HEK293T (cell line): Measurements from ENCODE around the gene MRPL9.

ENCODE experiments used
- ARNT ChIP-seq: fragments of 450-650 bp; IDR thresholded peaks from 2 replicates; pipeline ENCODE4 v1.6.1; 2017; ENCODE audit warnings: mild to moderate bottlenecking
- CTBP1 ChIP-seq: fragments of 450-650 bp; IDR thresholded peaks from 2 replicates; pipeline ENCODE4 v1.6.1; 2016; ENCODE audit warnings: borderline replicate concordance
- ELF4 ChIP-seq: fragments of 450-650 bp; IDR thresholded peaks from 2 replicates; pipeline ENCODE4 v1.6.1; 2017; ENCODE audit warnings: antibody characterized with exemption
- FOXA1 ChIP-seq: fragments of 450-650 bp; IDR thresholded peaks from 2 replicates; pipeline ENCODE4 v1.6.1; 2016; ENCODE audit warnings: mild to moderate bottlenecking
- FOXK2 ChIP-seq: fragments of 450-650 bp; IDR thresholded peaks from 2 replicates; pipeline ENCODE4 v1.6.1; 2016; ENCODE audit warnings: mild to moderate bottlenecking
- FOXM1 ChIP-seq: fragments of 450-650 bp; IDR thresholded peaks from 2 replicates; pipeline ENCODE4 v1.6.1; 2017; ENCODE audit warnings: mild to moderate bottlenecking, borderline replicate concordance
- L3MBTL2 ChIP-seq: fragments of 450-650 bp; conservative IDR thresholded peaks from 2 replicates; pipeline ENCODE4 v1.6.1; 2016; ENCODE audit warnings: mild to moderate bottlenecking
- LEF1 ChIP-seq: fragments of 450-650 bp; IDR thresholded peaks from 2 replicates; pipeline ENCODE4 v1.6.1; 2017; ENCODE audit warnings: mild to moderate bottlenecking, borderline replicate concordance
- NFRKB ChIP-seq: fragments of 450-650 bp; IDR thresholded peaks from 2 replicates; pipeline ENCODE4 v1.6.1; 2016; ENCODE audit warnings: mild to moderate bottlenecking, moderate library complexity
- PKNOX1 ChIP-seq: fragments of 450-650 bp; IDR thresholded peaks from 2 replicates; pipeline ENCODE4 v1.6.1; 2016
- SUZ12 ChIP-seq: fragments of 450-650 bp; IDR thresholded peaks from 2 replicates; pipeline ENCODE4 v1.6.1; 2016; ENCODE audit warnings: mild to moderate bottlenecking
- TARDBP ChIP-seq: fragments of 450-650 bp; IDR thresholded peaks from 2 replicates; pipeline ENCODE4 v1.6.1; 2016

- TF ChIP-seq FOXM1 (no peak), TARDBP (no peak), PKNOX1 (no peak), FOXK2 (no peak), SUZ12 (no peak), NFRKB (no peak), LEF1 (no peak), ARNT (no peak), CTBP1 (no peak), ELF4 (no peak), L3MBTL2 (no peak), FOXA1 (no peak)
Measured at GRCh38 chr1:151756291-151756690, 7.0 kb downstream of the MRPL9 start.
